NCI-H146 (cell line): ENCODE measurements around the gene MAGI1.

ENCODE experiments used
- DNase-seq: peaks from one replicate; lab custom pipeline; 2025; lab: John Stamatoyannopoulos, UW

MAGI1 gene

GRCh38 chr3:65795166-65795565 lies 243.6 kb downstream of the MAGI1 start:
- DNase-seq, result no peak

- DNase-seq, result no peak
Measured at GRCh38 chr3:65793495-65794200, 245.1 kb downstream of the MAGI1 start.

GRCh38 chr3:65788461-65788860 lies 250.3 kb downstream of the MAGI1 start:
- no peak for DNase-seq

- no peak for DNase-seq
Measured at GRCh38 chr3:65787827-65788226, 250.9 kb downstream of the MAGI1 start.

GRCh38 chr3:65787340-65787739 lies 251.4 kb downstream of the MAGI1 start:
- DNase-seq, result no peak

- no peak for DNase-seq
Measured at GRCh38 chr3:65786890-65787289, 251.8 kb downstream of the MAGI1 start.

- DNase-seq, result peak; percentile 31
Measured at GRCh38 chr3:65785065-65785645, 253.6 kb downstream of the MAGI1 start.

- no peak for DNase-seq
Measured at GRCh38 chr3:65783117-65783516, 255.6 kb downstream of the MAGI1 start.

- no peak for DNase-seq
Measured at GRCh38 chr3:65781594-65781993, 257.1 kb downstream of the MAGI1 start.

- DNase-seq, result no peak
Measured at GRCh38 chr3:65779390-65779789, 259.3 kb downstream of the MAGI1 start.

- no peak for DNase-seq
Measured at GRCh38 chr3:65778968-65779367, 259.8 kb downstream of the MAGI1 start.

- no peak for DNase-seq
Measured at GRCh38 chr3:65777050-65777449, 261.7 kb downstream of the MAGI1 start.

GRCh38 chr3:65776494-65776893 lies 262.2 kb downstream of the MAGI1 start:
- DNase-seq, result no peak

GRCh38 chr3:65776081-65776480 lies 262.6 kb downstream of the MAGI1 start:
- DNase-seq, result no peak

GRCh38 chr3:65772758-65773157 lies 266.0 kb downstream of the MAGI1 start:
- no peak for DNase-seq

GRCh38 chr3:65767551-65767950 lies 271.2 kb downstream of the MAGI1 start:
- DNase-seq, result no peak

- no peak for DNase-seq
Measured at GRCh38 chr3:65762235-65762580, 276.5 kb downstream of the MAGI1 start.

GRCh38 chr3:65761446-65762234 lies 277.1 kb downstream of the MAGI1 start:
- no peak for DNase-seq

GRCh38 chr3:65758876-65759598 lies 279.7 kb downstream of the MAGI1 start:
- DNase-seq, result peak; percentile 54

GRCh38 chr3:65758438-65758837 lies 280.3 kb downstream of the MAGI1 start:
- DNase-seq, result no peak

- DNase-seq, result no peak
Measured at GRCh38 chr3:65752636-65753035, 286.1 kb downstream of the MAGI1 start.

GRCh38 chr3:65751123-65751700 lies 287.5 kb downstream of the MAGI1 start:
- peak; percentile 50 for DNase-seq
